H1 (cell line): ENCODE measurements around the gene BRD8. TPM values are rescaled to one million over a fixed set of nuclear protein-coding genes. Genes with fewer than 3 reads are reported as not detected.
A peak's percentile ranks its signal among the peaks of the same experiment; 100 is the strongest.

Experiments used
- CTCF ChIA-PET: fragments of 300-600 bp; sonication (Branson Sonifier 250); formaldehyde crosslinking; loops from one replicate; lab custom pipeline; 2021; ENCODE audit not compliant: partially characterized antibody; lab: Charles Lee
- POLR2A ChIA-PET: fragments of 300-600 bp; sonication (Branson Sonifier 250); formaldehyde crosslinking; loops from one replicate; lab custom pipeline; 2021; ENCODE audit warnings: inconsistent platforms; ENCODE audit not compliant: partially characterized antibody; lab: Charles Lee
- DNase-seq, 2 experiments: peaks; one replicate each; pipeline versions ENCODE4 v3.0.0 to v3.0.0-alpha.2; 2010 to 2022; ENCODE audit warnings: low spot score in 2 of 2, low read depth in 1 of 2, mixed read lengths in 1 of 2
- FAIRE-seq: peaks from 2 replicates; lab custom pipeline; 2011; peaks lifted over from hg19 to GRCh38; lab: Jason Lieb, UNC
- H2AFZ ChIP-seq: 2 replicates; pipeline ENCODE4 v1.8.1; 2012; ENCODE audit warnings: low read length, inconsistent platforms
- H2AK5ac ChIP-seq: 2 replicates; pipeline ENCODE4 v1.6.1; 2013; ENCODE audit warnings: low read depth, low read length
- H2BK120ac ChIP-seq: replicated peaks from 2 replicates; pipeline ENCODE3; 2013; ENCODE audit warnings: low read depth, low read length, inconsistent platforms
- H2BK12ac ChIP-seq: 2 replicates; pipeline ENCODE4 v1.6.1; 2013; ENCODE audit warnings: low read depth, low read length
- H2BK15ac ChIP-seq: 2 replicates; pipeline ENCODE4 v1.6.1; 2013; ENCODE audit warnings: low read length
- H2BK20ac ChIP-seq: 2 replicates; pipeline ENCODE4 v1.6.1; 2013; ENCODE audit warnings: low read length
- H2BK5ac ChIP-seq: 2 replicates; pipeline ENCODE4 v1.6.1; 2013; ENCODE audit warnings: low read depth, low read length
- H3K14ac ChIP-seq: 2 replicates; pipeline ENCODE4 v1.6.1; 2013; ENCODE audit warnings: inconsistent platforms; ENCODE audit not compliant: insufficient read length
- H3K18ac ChIP-seq: 2 replicates; pipeline ENCODE4 v1.6.1; 2013; ENCODE audit warnings: low read length; ENCODE audit errors: extremely low read depth
- H3K23ac ChIP-seq: 2 replicates; pipeline ENCODE4 v1.6.1; 2013; ENCODE audit warnings: inconsistent platforms; ENCODE audit not compliant: insufficient read length
- H3K23me2 ChIP-seq: 2 replicates; pipeline ENCODE4 v1.6.1; 2013; ENCODE audit warnings: low read depth, low read length
- H3K27ac ChIP-seq: 2 replicates; pipeline ENCODE4 v1.6.1; 2011; ENCODE audit warnings: low read depth, low read length, inconsistent platforms
- H3K27me3 ChIP-seq, 4 experiments: replicated peaks in 1 of 4; 1 replicate in 1 of 4; 2 replicates in 3 of 4; pipeline versions ENCODE4 v1.6.1 to v1.8.1; 2011 to 2013; ENCODE audit warnings: low read length in 3 of 4, mild to moderate bottlenecking in 3 of 4, inconsistent platforms in 2 of 4, mixed read lengths in 2 of 4, moderate library complexity in 1 of 4; ENCODE audit not compliant: control insufficient read depth in 3 of 4, insufficient read depth in 3 of 4; ENCODE audit errors: extremely low read depth in 1 of 4
- H3K36me3 ChIP-seq, 4 experiments: 2 replicates each; pipeline versions ENCODE4 v1.6.1 to v1.8.1; 2011 to 2013; ENCODE audit warnings: mild to moderate bottlenecking in 4 of 4, low read length in 3 of 4, moderate library complexity in 2 of 4, control low read depth in 1 of 4, inconsistent platforms in 1 of 4; ENCODE audit not compliant: insufficient read depth in 4 of 4, control insufficient read depth in 2 of 4
- H3K4ac ChIP-seq: replicated peaks from 2 replicates; pipeline ENCODE3; 2013; ENCODE audit warnings: low read length, low read depth, mixed read lengths, inconsistent platforms; ENCODE audit not compliant: insufficient read length
- H3K4me1 ChIP-seq, 4 experiments: replicated peaks in 1 of 4; 1 replicate in 1 of 4; 2 replicates in 3 of 4; pipeline versions ENCODE4 v1.6.1 to v1.8.1; 2011 to 2013; ENCODE audit warnings: low read length in 3 of 4, inconsistent platforms in 2 of 4, mixed read lengths in 1 of 4; ENCODE audit not compliant: insufficient read depth in 4 of 4, control insufficient read depth in 3 of 4
- H3K4me2 ChIP-seq, 2 experiments: 2 replicates each; pipeline versions ENCODE4 v1.6.1 to v1.8.1; 2011 to 2013; ENCODE audit warnings: low read depth in 2 of 2, low read length in 2 of 2, control low read depth in 1 of 2, inconsistent platforms in 1 of 2, mild to moderate bottlenecking in 1 of 2; ENCODE audit not compliant: insufficient read depth in 1 of 2
- H3K4me3 ChIP-seq, 4 experiments: fragments of 200-600, 300-600 bp in 1 of 4; sonication (generic), shearing (Covaris generic), sonication (Bioruptor Twin) in 1 of 4; 2 replicates each; pipeline versions ENCODE4 v1.5.1 to v1.8.1; 2011 to 2016; ENCODE audit warnings: low read length in 4 of 4, low read depth in 3 of 4, control low read depth in 2 of 4, inconsistent platforms in 2 of 4, mild to moderate bottlenecking in 2 of 4, mixed read lengths in 1 of 4, moderate library complexity in 1 of 4; ENCODE audit not compliant: insufficient read depth in 2 of 4; ENCODE audit errors: extremely low read depth in 1 of 4
- H3K56ac ChIP-seq: replicated peaks from 2 replicates; pipeline ENCODE3; 2013; ENCODE audit warnings: low read depth, mild to moderate bottlenecking, mixed read lengths, low read length, inconsistent platforms; ENCODE audit not compliant: insufficient read length
- H3K79me1 ChIP-seq: 2 replicates; pipeline ENCODE4 v1.6.1; 2013; ENCODE audit warnings: low read depth, low read length, control low read depth
- H3K79me2 ChIP-seq, 2 experiments: 2 replicates each; pipeline versions ENCODE4 v1.6.1 to v1.8.1; 2012 to 2013; ENCODE audit warnings: low read length in 2 of 2, mild to moderate bottlenecking in 2 of 2, inconsistent platforms in 1 of 2; ENCODE audit not compliant: insufficient read depth in 2 of 2, control insufficient read depth in 1 of 2
- H3K9ac ChIP-seq, 4 experiments: replicated peaks in 1 of 4; 1 replicate in 1 of 4; 2 replicates in 3 of 4; pipeline versions ENCODE4 v1.6.1 to v1.8.1; 2011 to 2013; ENCODE audit warnings: low read depth in 3 of 4, low read length in 3 of 4, control low read depth in 2 of 4, mild to moderate bottlenecking in 2 of 4, moderate library complexity in 2 of 4, inconsistent platforms in 1 of 4; ENCODE audit errors: extremely low read depth in 1 of 4
- H3K9me3 ChIP-seq, 2 experiments: 2 replicates each; pipeline versions ENCODE4 v1.6.1 to v1.8.1; 2012 to 2013; ENCODE audit warnings: mild to moderate bottlenecking in 2 of 2, moderate library complexity in 2 of 2, control low read depth in 1 of 2, inconsistent platforms in 1 of 2, low read depth in 1 of 2, low read length in 1 of 2, mixed read lengths in 1 of 2; ENCODE audit not compliant: insufficient read depth in 2 of 2
- H4K20me1 ChIP-seq, 2 experiments: replicated peaks in 1 of 2; 2 replicates each; pipeline versions ENCODE3 to v1.8.1; 2011 to 2013; ENCODE audit warnings: inconsistent platforms in 2 of 2, low read length in 2 of 2, mild to moderate bottlenecking in 1 of 2; ENCODE audit not compliant: insufficient read depth in 2 of 2, control insufficient read depth in 1 of 2
- H4K5ac ChIP-seq: 2 replicates; pipeline ENCODE4 v1.6.1; 2013; ENCODE audit warnings: low read length, low read depth, mixed read lengths, inconsistent platforms; ENCODE audit not compliant: insufficient read length
- H4K8ac ChIP-seq: 2 replicates; pipeline ENCODE4 v1.8.0; 2013; ENCODE audit warnings: mild to moderate bottlenecking, moderate library complexity, low read length, inconsistent platforms; ENCODE audit not compliant: insufficient read depth; ENCODE audit errors: extremely low read depth
- H4K91ac ChIP-seq: replicated peaks from 2 replicates; pipeline ENCODE3; 2013; ENCODE audit warnings: low read length, mixed read lengths, inconsistent platforms; ENCODE audit not compliant: insufficient read length
- CREB1 ChIP-seq: IDR thresholded peaks from 2 replicates; pipeline ENCODE4 v1.6.1; 2012; ENCODE audit warnings: inconsistent platforms
- CTCF ChIP-seq, 3 experiments: IDR thresholded peaks; 1 replicate in 2 of 3; 2 replicates in 1 of 3; pipeline versions ENCODE4 v1.5.1 to v1.6.1; 2011; ENCODE audit warnings: low read length in 3 of 3, mild to moderate bottlenecking in 3 of 3, inconsistent platforms in 2 of 3, low read depth in 1 of 3, moderate library complexity in 1 of 3; ENCODE audit not compliant: insufficient read depth in 1 of 3; ENCODE audit errors: control extremely low read depth in 1 of 3
- WGBS, 2 experiments: shearing (Covaris generic) in 1 of 2; methylation state at CpG; one replicate each; pipeline versions ENCODE4 v1.1.6 to v1.1.7; 2013 to 2015; ENCODE audit warnings: low lambda C conversion rate in 2 of 2, mixed read lengths in 2 of 2, inconsistent platforms in 1 of 2, low coverage in 1 of 2, missing lambda C conversion rate in 1 of 2; ENCODE audit not compliant: insufficient replicate concordance in 2 of 2, insufficient coverage in 1 of 2, insufficient read length in 1 of 2; ENCODE audit errors: extremely low coverage in 1 of 2, missing lambda C conversion rate in 1 of 2; 5-methylcytosine and 5-hydroxymethylcytosine counted together
- polyA plus RNA-seq, 7 experiments: library from polyadenylated mRNA; depleted of rRNA in 3 of 7; stranded (reverse) in 5 of 7; unstranded in 2 of 7; fragments of >200 nt in 5 of 7; fragments of 200-250 nt in 2 of 7; gene quantifications; 1 replicate in 5 of 7; 2 replicates in 1 of 7; 4 replicates in 1 of 7; pipeline versions ENCODE4 v1.2.1 to v1.2.3, GENCODE V29; 2011 to 2013; ENCODE audit warnings: missing spikeins in 2 of 7, mixed read lengths in 2 of 7
- total RNA-seq: library from RNA; stranded (reverse); fragmentation: NEBNext Ultra II Directional; extraction: Animal tissue kit (Norgen Biotek cat#: 25700); gene quantifications from 2 replicates; pipeline ENCODE4 v1.2.1, GENCODE V29; 2021

The BRD8 gene
- total and polyA plus RNA-seq, 2 of the 8 experiments (the other 6 are each of a cell fraction or from before 2014, with no cell fraction given) = 37.8 to 75.8 TPM

- Histone ChIP-seq H2BK15ac (no peak overlapping the region), H3K4me3 (no peak overlapping the region), H2BK5ac (no peak overlapping the region), H2AK5ac (no peak overlapping the region), H3K23me2 (no peaks in the 10 kb centered on the region), H3K79me1 (no peaks in the 10 kb centered on the region)
- TF ChIP-seq CREB1 (no peak), CTCF (IDR thresholded peaks at IDR 0.05; ENCODE audit: control extremely low read depth in 1 of 3, insufficient read depth in 1 of 3, low read depth in 1 of 3, low read length in 3 of 3) (peak in 1 of 3 experiments; percentile 19; a peak in 1 of 4 replicates)
- TF ChIP-seq, all 59 proteins: peak for 1
- FAIRE-seq (no peak), DNase-seq (no peak)
- H3K4ac ChIP-seq = no peak overlapping the region
- H3K27me3 ChIP-seq = no peaks in the 10 kb centered on the region
- no peaks in the 10 kb centered on the region for H3K36me3 ChIP-seq
- H3K4me1 ChIP-seq = no peaks in the 10 kb centered on the region
- H2BK120ac ChIP-seq = no peak overlapping the region
- ChIA-PET CTCF (interaction anchor here (0.5 to 3.1 kb wide), 9 partner anchors 9 to 255 kb away, joined by 3 to 24 read pairs (median 5); no protein-coding TSS in a partner anchor), POLR2A (interaction anchor here (0.6 to 0.9 kb wide), 2 partner anchors 8 to 944 kb away, joined by 3 read pairs; no protein-coding TSS in a partner anchor)
- no peak overlapping the region for H3K56ac ChIP-seq
- no peak overlapping the region for H3K27ac ChIP-seq
- no peak overlapping the region for H2BK12ac ChIP-seq
- H3K14ac ChIP-seq = no peak overlapping the region
- H4K5ac ChIP-seq = no peak overlapping the region
- no peaks in the 10 kb centered on the region for H3K79me2 ChIP-seq
- 48% methylated on average over 3 of the region's 3 CpGs; no CpG with 5 or more reads in 1 of the 2 experiments for WGBS, 2 experiments
- H3K18ac ChIP-seq = no peak overlapping the region
- no peak overlapping the region for H3K23ac ChIP-seq
- H3K9me3 ChIP-seq = no peaks in the 10 kb centered on the region
- H2BK20ac ChIP-seq = no peak overlapping the region
- no peak overlapping the region for H3K4me2 ChIP-seq
- no peak overlapping the region for H4K91ac ChIP-seq
- no peak overlapping the region for H4K8ac ChIP-seq
- H4K20me1 ChIP-seq = no peaks in the 10 kb centered on the region
- no peak overlapping the region for H2AFZ ChIP-seq
- no peak overlapping the region for H3K9ac ChIP-seq
Measured at GRCh38 chr5:138149530-138149929, 28.9 kb downstream of the BRD8 start.
